Mucosa of gallbladder (tissue), 1 donor: ENCODE results near the gene SORL1-AS1.

ENCODE experiments used
- DNase-seq: peaks from one replicate; pipeline ENCODE4 v3.0.0-alpha.2; 2020; ENCODE audit warnings: low spot score
- donor health status: DM: no; HTN: no; CAD: no.

The SORL1-AS1 gene

DNA sequence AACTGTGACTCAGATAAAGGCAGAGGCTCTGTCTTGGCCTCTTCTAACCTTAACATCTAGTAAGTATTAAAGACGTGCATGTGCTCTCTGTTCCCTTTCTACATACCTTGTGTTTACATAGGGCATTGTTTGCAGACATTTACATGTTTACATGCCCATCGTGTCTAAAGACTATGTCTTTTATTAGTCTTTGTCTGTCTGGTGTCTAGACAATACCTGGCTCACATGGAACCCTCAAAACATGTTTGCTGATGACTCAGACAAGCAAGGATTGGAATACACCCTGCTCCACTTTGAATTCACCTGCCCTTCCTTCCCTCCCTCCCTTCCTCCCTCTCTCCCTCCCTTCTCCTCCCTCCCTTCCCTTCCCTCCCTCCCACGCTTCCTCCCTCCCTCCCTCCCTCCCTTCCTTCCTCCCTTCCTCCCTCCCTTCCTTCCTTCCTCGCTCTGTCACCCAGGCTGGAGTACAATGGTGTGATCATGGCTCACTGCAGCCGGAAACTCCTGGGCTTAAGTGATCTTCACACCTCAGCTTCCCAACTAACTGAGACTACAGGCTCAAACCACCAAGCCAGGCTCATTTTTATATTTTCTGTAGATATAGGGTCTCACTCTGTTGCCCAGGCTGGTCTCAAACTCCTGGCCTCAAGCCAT, 23.7 kb upstream of the SORL1-AS1 start:
- DNase-seq: peak; percentile 25

DNA sequence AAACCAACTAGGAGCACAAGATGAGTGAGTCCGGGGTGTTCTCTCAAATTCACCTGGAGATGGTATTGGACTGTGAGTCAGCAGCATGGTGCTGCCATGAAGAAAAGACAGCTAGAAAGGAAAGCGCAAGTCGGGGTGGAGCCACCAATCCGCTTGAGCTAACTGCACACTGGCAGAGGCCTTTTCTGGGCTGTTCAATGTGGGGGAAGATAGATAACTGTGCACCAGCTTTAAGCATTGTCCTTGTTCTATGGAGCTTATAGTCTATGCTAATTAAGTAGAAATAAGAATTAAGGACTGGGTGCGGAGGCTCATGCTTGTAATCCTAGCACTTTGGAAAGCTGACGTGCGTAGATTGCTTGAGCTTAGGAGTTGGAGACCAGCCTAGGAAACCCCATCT, 21.9 kb upstream of the SORL1-AS1 start:
- DNase-seq: no peak

DNA sequence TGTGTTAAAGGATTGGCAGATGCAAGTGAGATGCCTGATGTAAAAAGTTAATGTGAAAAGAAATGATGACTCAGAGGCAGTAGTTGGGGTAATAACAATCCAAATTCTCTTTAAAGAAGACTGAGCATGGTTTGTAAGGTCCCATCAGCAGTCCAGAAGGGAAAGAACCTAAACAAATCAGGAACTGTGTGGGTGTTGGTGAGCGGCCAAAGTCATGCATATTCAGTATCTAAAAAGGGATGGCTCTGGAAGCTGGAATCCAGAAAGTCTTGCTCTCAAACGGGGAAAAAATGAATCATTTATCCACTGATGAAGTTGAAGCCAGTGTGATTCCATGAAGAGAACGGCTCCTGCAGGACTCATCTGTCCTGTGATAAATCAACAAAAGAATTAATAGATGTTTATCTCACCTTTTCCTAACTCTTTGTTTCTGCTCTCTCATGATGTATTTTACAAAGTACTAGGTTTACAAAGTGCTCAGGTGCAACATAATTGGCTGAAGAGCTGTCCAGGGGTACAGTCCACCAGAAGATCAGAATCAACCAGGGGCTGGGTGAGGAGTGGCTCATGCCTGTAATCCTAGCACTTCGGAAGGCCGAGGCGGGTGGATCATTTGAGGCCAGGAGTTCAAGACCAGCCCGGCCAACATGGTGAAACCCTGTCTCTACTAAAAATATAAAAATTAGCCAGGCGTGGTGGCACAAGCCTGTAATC, 20.5 kb upstream of the SORL1-AS1 start:
- DNase-seq: no peak

DNA sequence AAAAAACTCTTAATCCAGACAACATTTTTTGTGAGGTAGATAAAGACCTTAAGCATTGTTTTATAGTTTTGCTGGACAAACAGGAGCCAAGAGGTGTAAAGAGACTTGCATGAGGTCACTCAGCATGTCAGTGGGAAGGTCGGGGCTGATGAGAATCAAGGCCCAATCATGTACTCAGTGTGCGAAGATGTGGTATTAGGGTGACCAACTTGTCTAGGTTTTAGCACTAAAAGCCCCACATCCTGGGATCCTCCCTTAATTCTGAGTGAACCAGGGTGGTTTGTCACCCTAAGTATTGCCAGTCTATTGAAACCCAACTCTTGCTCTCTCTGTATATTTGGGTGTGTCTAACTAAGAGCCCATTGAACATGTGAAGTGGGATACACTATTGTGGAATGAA, 19.5 kb upstream of the SORL1-AS1 start:
- no peak for DNase-seq

DNA sequence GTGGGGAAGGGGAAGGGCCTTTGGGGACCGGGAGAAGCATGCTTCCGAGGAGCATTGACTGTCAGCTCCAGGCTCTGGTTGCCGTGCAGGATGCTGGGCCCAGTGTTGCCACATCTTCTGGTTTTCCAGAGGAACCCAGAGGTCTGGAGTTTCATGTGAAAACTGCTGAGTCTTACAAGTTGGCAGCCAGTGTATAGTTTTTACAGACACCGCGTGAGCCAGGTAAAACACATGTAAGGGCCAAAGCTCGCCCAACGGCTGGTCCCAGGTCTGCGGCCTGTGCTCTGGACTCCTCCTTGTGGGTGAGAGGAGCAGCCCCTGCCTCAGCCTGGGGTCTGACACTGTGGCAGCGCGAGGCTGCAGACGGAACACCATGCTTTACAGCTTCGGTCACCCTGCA, 18.4 kb upstream of the SORL1-AS1 start:
- DNase-seq: no peak

DNA sequence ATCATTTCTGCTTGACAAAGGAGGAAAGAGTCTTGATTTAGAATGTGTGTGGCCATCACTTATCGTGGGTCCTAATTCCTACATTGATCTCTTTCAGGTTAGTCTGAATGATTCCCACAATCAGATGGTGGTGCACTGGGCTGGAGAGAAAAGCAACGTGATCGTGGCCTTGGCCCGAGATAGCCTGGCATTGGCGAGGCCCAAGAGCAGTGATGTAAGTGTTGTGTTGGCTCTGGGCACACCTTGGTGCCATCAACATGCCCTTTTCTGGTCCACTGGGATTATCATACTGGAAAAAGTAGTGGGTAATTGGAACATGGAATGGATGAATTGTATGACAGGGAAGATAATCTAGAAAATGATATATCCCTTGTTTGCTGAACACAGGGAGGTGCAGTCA, 17.1 kb upstream of the SORL1-AS1 start:
- DNase-seq: no peak

DNA sequence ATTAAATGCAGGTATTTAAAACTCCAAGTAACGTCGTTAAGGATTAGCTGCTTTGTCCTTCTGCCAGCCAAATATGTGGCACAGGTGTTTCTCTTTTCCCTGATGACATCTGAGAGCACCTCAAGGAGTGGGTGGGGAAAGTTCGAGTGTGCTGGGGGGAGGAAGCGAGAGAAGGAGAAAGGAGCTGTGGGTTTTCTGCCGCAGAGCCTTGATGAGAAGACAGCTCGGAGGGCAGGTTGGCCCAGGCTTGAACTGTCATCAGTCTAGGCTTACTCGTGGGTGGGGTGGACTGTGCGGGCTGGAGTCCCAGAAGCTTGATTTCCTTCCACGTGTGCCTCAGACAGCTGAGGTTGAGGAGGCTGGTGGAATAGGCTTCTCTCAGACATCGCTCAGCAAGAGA, 15.2 kb upstream of the SORL1-AS1 start:
- DNase-seq: no peak

DNA sequence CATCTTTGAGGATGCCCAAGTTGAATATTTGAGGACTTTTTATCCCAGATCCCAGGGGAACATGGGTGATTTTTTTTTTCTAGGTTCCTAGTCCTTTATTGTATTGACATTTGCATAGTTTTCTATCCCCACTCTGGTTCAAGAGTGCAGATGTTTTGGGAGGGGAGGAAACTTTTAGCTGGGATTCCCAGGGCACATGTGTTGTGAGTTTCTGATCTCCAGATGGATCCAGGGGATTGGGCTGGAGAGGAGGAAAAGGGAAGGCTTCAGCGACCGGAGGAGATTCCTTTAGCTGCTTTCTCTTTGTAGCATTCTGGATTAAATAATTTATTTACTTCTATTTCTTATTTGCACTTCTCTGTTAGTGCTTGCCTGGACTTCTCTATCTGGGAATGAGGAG, 14.7 kb upstream of the SORL1-AS1 start:
- DNase-seq: no peak

DNA sequence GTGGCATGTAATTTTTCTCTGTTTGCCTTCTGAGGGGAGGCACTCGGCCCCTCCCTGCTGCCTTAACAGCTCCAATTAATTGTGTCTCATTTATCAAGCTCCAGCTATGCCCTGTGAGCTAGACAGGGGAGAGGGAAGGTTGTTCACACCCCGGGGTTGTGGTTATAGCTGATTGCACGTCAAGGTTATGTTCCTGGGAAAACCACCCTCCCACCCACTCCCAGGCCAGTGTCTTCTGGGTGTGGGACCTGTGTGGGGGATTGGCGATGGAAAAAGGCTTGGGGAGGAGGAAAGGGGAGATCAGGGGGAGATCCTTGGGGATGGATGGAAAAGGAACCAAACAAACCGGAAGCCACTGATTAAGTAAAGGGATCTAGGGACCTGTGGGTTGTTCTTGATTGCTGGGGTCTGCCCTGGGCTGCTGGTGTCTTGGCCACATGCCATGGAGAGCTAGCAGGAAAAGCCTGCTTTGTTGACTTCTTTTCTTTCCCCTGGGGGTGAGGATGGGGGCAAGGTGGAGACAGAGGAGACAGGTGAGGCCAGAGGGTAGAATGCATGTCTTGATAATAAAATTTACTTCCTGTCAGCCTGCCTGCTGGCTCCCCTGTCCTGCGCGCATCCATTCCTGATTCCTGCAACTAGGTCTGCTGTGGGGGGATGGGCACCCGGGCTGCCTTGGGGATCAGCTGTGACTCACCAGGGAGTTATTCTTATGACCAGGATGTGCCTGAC, 13.5 kb upstream of the SORL1-AS1 start:
- DNase-seq: peak; percentile 95

DNA sequence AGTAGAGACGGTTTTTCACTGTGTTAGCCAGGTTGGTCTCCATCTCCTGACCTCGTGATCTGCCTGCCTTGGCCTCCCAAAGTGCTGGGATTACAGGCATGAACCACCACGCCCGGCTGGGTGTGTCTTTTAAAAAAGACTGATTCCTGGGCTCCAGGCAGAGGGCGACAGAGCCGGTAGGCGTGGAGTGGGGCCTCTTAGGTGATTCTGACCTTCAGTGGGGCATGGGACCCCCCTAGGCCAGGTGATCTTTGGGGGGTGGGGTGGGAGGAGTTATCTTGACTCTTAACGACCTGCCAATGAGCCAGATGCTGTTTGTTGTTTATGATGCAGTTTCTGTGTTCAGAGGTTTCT, 12.9 kb upstream of the SORL1-AS1 start:
- no peak for DNase-seq

DNA sequence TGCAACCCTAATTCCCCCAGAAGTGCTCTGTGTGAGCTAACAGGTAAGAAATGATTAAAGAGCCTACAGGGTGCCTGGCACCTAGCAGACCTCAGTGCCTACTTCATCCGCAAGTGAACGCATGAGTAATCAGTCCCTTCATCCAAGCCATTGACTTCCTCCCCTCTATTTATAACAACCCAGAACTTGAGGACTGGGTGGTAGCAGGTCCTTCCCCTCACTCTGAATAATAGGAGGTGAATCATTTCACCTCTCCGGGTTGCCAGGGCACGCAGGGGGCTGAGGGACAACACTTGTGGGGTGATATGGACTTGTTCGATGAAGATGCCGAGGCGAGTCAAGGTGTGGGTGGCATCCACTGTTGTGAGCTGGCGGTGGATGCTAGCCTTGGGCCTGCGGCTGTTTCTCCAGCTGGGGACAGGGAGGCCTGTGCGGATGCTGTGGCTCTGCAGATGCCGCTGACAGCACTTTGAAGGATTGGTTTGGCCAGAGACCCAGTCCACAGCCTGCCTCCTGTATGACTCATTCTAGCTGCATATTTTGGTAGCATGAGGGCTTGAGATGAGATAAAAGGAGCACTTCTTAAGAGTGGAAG, 11.7 kb upstream of the SORL1-AS1 start:
- DNase-seq: peak; percentile 53

DNA sequence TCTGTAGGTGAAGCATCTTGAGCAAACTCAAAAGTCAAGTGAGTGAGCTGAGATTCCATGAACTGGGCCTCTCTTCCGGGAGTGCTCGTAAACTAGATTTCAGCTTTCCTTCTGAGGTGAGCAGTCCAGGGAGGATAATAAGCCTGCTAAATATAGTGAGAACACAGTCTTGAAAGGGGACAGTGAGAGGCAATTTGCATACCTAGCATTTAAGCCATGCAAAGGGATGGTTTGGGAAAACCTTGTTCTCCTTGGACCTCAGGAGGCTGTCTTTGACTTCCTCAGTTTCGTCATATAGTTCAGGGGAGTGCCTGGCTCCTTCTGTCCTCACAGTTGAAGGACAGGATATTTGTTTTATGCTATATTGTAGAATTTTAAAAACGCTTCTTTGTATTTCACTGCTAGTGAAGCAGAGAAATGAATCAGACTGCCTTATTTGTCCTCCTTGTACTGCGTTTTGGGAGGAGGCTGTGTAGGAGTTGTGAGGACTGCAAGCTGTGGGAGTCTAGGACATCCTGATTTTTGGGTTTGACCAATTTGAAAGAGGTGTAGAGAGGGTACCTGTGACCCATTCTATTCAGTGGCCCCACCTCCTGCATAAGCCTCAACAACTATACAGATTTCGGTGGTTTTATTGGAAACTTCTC, 11.0 kb upstream of the SORL1-AS1 start:
- no peak for DNase-seq

DNA sequence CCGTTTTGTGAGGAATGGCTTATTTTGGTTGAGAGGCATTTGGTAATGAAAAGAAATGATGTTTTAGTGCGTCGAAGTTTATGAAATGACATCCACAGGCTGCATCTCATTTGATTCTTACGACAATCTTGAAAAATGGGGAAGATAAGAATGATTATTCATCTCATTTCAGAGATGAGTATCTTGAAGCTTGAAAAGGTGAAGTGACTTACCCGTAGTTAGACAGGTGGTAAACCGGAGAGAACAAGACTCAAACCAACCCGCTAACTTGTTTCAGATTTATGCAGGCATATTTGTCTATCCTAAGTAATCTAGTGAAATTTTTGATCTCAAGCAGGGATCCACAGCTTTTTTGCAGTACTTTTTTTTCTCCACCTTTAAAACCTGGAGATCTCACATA, 9.1 kb upstream of the SORL1-AS1 start:
- DNase-seq: no peak

DNA sequence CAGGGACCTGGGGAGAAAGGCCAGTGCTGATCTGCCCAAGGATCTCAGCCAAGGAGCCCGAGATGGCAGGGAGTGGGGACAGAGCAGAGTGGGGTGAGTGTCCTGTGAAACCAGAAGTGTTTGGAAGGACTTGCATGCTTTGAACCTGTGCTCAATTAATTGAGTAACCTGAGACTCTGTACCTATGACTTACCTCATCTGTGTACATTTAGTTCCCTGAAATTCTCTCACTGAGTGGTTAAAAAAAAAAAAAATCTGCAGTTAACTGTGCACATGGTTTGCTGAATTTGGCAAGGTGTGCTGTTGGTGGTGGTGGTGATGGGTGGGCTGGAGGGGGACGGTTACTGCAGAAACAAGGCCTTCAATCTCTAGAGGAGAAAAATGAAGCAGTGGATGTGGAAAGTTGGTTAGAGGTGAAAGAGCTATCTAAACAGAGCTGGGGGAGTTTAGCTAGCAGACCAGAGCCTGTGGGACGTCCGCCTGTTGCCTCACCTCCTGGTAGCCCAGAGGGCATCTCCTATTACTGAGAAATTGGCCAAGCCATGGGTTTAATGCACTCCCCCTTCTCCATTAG, 8.3 kb upstream of the SORL1-AS1 start:
- DNase-seq: no peak

DNA sequence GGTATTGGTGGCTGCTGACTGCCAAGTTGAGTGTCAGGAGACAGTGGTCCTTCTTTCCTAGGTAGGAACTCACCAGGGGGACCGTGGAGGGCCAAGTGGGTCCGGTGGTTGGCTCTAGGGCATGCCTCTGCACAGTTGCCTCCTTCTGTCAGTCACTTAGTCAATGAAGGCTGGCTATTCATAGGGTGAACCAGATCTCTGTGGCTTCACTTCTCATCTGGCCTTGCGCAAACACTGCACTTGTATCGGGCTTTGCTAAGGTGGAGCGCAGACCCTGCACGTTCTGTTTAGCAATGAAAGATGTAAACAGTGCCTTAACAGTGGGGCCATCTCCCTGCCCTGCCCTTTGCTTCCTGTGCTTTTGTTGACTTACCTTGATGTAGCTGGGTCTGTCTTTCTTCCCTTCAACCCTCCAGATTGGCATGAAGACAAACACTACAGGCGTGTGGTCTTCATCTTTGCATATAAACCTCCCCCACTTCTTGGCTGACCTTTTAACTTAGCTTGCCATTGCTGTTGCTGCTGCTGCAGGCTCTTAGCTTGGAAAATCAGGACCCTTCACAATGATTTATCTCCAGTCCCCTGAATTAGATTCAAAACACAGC, 6.7 kb upstream of the SORL1-AS1 start:
- no peak for DNase-seq

DNA sequence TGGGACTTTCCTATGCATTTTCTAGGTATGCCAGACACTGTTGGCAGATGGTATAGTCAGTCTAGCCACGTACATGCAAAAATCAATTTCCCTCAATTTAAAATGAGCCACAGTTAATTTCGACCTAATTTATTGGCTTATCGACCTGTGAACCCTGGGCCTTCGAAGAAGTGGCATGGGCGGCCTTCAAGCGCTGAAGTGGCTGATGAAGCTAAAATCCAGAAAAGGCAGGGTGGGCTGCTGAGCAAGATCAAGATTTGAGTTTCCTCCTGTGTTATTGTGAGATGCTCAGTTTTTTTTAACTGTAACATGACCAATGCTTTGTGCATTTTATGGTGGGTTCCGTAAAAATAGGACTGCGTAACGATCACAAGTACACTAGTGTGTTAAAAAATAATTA, 5.8 kb upstream of the SORL1-AS1 start:
- no peak for DNase-seq

DNA sequence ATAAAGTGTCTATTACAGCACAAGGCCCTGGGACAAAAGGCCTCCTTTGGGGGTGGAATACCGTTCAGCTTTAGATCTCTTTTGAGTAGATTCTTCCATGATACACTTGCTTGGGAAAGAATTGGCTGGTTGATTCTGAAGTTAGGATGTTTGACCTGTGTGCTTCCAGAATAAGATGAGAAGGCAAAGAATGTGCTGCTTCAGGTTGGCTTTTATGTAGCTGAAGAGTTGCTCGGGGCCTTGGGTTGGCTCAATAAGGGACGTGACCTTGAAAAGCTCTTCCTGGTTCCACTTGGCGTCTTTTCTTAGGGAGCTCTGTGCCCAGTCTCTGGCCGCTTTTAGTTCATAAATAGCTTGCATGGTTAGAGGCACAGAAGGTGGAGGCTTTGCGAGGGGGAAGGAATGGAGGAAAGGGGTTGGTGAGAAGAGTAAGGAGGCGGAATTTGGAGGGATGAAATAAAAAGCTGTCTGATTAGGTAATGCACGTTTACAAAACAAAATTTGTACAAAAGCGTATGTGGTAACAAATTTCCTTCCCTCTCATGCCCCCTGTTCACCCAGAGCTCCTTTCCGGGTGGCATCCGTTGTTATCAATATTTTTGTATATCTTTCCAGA, 4.2 kb upstream of the SORL1-AS1 start:
- DNase-seq: no peak

DNA sequence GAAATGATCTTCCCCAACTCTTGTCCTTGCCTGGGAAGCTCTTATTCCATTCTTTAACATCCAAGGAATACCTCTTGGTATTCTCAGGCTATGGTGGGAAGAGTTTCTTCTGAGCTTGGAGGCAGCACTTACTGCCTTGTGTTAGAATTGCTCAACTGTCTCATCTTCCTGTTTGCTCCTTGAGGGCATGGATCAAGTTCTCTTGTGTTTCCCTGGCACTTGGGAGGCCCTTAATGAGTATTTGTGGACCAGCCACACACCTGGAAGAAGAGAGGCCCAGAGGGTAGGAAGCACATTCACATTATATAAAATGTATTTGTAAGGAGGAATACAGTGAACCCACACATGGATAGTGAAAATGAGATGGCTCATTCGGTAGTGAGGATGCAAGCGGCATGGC, 3.4 kb upstream of the SORL1-AS1 start:
- no peak for DNase-seq

DNA sequence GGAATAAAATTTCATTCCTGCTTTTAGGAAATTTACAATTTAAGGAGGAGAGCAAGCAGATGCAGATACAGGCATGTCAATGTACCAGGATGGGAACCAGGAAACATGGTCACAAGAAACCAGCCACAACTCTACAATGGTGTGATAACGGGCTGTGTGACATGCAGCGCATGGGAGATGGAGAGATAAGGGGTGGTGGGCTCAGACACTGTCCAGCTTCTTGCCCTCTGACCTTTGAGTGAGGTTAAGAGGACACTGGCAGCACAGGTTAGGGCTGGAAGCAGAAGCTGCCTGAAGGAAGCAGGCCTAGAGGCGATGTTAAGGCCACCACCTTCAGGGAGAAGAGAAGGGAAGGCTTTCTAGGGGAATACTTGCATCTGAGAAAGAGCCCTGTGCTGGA, 2.3 kb upstream of the SORL1-AS1 start:
- DNase-seq: no peak

DNA sequence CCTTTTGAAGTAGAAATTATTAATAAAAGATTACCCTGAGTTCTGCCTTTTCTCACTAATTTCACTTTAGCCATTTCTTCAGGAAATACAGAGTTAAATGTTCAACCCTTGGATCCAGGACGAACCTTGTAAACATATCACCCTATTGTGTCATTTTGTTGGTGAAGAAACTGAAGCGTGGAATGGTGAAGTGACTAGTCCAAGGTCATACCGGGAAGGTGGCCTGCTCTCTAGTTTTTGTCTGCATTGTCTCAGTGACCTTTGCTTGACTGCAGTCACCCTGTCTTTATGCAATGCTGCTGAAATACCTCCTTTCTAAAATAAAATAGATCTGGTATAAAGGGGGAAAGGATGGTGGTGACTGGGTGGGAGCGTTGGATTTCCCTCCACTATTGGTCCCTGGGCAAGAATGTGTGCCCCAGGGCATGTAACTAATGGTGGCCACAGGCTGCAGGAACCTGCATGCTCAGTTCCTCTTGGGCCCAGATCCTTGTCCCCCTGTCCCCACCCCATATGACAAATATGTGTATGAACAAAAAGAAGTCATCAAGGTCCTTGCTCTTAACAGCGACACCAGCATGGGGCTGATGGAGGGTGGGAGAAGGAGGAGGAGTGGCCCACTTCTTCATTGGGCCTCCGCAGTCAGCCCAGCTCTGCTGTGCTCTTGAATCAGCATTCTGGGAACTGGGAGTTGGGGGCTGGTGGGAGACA, 977 bp upstream of the SORL1-AS1 start:
- DNase-seq: no peak
